Measurements from ENCODE around the gene FTSJ1.

DNA sequence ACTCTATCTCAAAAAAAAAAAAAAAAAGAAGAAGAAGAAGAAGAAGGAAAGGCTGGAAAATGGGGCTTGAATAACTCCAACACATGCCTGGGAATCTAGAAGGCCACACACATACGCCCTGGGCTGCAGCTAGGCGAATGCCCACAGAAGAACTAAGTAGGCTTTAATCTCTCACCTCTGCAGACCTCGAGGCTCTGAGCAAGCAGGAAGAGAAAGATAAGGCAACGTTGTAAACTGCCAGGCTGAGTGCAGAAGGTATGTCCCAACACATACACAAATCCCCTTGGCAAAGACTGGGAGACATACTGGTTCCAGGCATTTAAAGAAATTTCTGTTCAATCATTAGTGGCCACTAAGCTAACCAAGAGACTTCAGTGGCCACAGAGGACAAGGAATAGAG lies 24.3 kb upstream of the FTSJ1 start:
- TF ChIP-seq CTCF (IDR thresholded peaks at IDR 0.05) (no peak), FOXK1 (CRISPR knock-in tag; IDR thresholded peaks at IDR 0.05) (no peak), E2F1 (CRISPR knock-in tag; IDR thresholded peaks at IDR 0.05) (no peak), NR2C2 (CRISPR knock-in tag; IDR thresholded peaks at IDR 0.05) (no peak), ATF1 (CRISPR knock-in tag; IDR thresholded peaks at IDR 0.05) (no peak), GABPB1 (CRISPR knock-in tag; IDR thresholded peaks at IDR 0.05) (no peak), USF1 (CRISPR knock-in tag; IDR thresholded peaks at IDR 0.05) (no peak), ELF4 (CRISPR knock-in tag; IDR thresholded peaks at IDR 0.05; ENCODE audit: low read depth) (no peak), IRF1 (CRISPR knock-in tag; IDR thresholded peaks at IDR 0.05) (no peak)
- TF ChIP-seq, protein P1, sequence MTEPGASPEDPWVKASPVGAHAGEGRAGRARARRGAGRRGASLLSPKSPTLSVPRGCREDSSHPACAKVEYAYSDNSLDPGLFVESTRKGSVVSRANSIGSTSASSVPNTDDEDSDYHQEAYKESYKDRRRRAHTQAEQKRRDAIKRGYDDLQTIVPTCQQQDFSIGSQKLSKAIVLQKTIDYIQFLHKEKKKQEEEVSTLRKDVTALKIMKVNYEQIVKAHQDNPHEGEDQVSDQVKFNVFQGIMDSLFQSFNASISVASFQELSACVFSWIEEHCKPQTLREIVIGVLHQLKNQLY (CRISPR knock-in tag; IDR thresholded peaks at IDR 0.05): no peak

Data from WTC11 (cell line).